ENCODE results near the gene RNF115. TPM values are rescaled to one million over a fixed set of nuclear protein-coding genes. Genes with fewer than 3 reads are reported as not detected.
A peak's percentile ranks its signal among the peaks of the same experiment; 100 is the strongest.
"Not testable (repeated sequence)": the region's sequence is repeated elsewhere in the genome, so short reads cannot be mapped to it uniquely, and the experiment has no call there.

The RNF115 gene
- total and polyA plus RNA-seq, 7 donors, result 3.2 to 81.6 (median 45.9) TPM

DNA sequence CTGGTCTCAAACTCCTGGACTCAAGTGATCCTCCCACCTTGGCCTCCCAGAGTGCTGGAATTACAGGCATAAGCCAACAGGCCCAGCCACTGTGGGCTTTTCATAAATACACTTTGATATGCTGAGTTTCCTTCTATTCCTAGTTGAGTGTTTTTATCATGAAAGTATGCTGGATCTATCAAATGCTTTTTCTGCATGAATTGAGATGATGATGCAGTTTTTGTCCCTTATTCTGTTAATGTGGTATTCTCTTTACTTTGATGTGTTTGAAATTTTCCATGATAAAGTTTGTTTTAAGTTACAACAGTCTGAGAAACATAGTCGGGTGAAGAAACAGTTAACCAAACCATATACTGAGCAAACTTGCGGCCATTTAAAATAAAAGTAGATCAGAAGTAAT lies 24.1 kb downstream of the RNF115 start:
- no peak overlapping the region for H3K27ac ChIP-seq
- no peak for TF ChIP-seq CTCF (IDR thresholded peaks at IDR 0.05)
- 93 to 96% (median 96%) methylated on average over 2 of the region's 2 CpGs for WGBS, 3 donors

GRCh38 chr1:145796753-145797152 lies 27.1 kb downstream of the RNF115 start:
- WGBS, 3 donors, result 28 to 90% (median 40%) methylated on average over 1 of the region's 1 CpG
- intact Hi-C loops (cut with DNase I), result no loop called here
- Histone ChIP-seq H3K4me1 (peaks cover 14% of the 10 kb centered on the region), H3K9me3 (peaks cover 13% of the 10 kb centered on the region), H3K27ac (no peak overlapping the region), H3K27me3 (ENCODE audit: insufficient read depth in 3 of 3, low read length in 2 of 3) (no peaks in the 10 kb centered on the region), H3K4me3 (no peak overlapping the region), H3K36me3 (ENCODE audit: insufficient read depth in 1 of 2, low read depth in 1 of 2) (peaks cover 0 to 15% of the 10 kb centered on the region in 2 donors)
- DNase-seq (no peak), ATAC-seq (no peak)
- no peak for TF ChIP-seq CTCF (IDR thresholded peaks at IDR 0.05)

More for the DNA sequence above, 24.1 kb downstream of the RNF115 start:
- DNase-seq, result no peak
- no peaks in the 10 kb centered on the region for H3K27me3 ChIP-seq (ENCODE audit: insufficient read depth in 3 of 3, low read length in 2 of 3)
- H3K36me3 ChIP-seq (ENCODE audit: insufficient read depth in 1 of 2, low read depth in 1 of 2), result no peaks in the 10 kb centered on the region
- ATAC-seq, result no peak
- peaks cover 13% of the 10 kb centered on the region for H3K9me3 ChIP-seq
- peaks cover 41% of the 10 kb centered on the region for H3K4me1 ChIP-seq
- intact Hi-C loops (cut with DNase I), result no loop called here
- no peak overlapping the region for H3K4me3 ChIP-seq

- peaks cover 4% of the 10 kb centered on the region for H3K4me1 ChIP-seq
- ATAC-seq (peak in 2 of 4 donors; percentile 58 to 59), DNase-seq (no peak)
- H3K36me3 ChIP-seq (ENCODE audit: insufficient read depth in 1 of 2, low read depth in 1 of 2), result peaks cover 0 to 15% of the 10 kb centered on the region in 2 donors
- TF ChIP-seq CTCF (IDR thresholded peaks at IDR 0.05), result no peak
- H3K27ac ChIP-seq, result no peak overlapping the region
- H3K4me3 ChIP-seq, result no peak overlapping the region
- 76 to 87% (median 81%) methylated on average over 10 of the region's 10 CpGs for WGBS, 3 donors
- intact Hi-C loops (cut with DNase I), result no loop called here
- H3K9me3 ChIP-seq, result peaks cover 13% of the 10 kb centered on the region
- H3K27me3 ChIP-seq (ENCODE audit: insufficient read depth in 3 of 3, low read length in 2 of 3), result no peaks in the 10 kb centered on the region
Measured at GRCh38 chr1:145795257-145795881, 28.5 kb downstream of the RNF115 start.

DNA sequence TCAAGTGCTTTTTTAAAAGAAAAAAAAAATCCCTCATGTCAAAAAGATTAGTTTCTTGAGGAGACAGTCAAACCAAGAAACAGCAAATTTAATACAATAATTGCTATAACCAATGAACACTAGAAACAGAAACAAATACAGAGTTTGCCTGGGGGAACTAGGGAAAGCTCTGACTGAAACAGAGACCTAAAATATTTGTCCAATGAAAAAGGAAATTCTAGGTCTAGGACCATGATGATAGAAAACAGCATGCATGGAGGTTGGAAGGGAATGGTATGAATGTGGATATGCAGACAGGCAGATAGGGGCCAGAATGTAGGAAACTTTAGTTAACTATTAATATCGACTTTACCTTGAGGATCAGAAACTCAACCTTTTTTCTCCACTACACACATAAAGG lies 31.4 kb downstream of the RNF115 start:
- TF ChIP-seq CTCF (IDR thresholded peaks at IDR 0.05), result no peak
- intact Hi-C loops (cut with DNase I), result no loop called here

GRCh38 chr1:145791860-145792259 lies 32.0 kb downstream of the RNF115 start:
- intact Hi-C loops (cut with DNase I); H3K9me3 ChIP-seq; H3K4me3 ChIP-seq; ATAC-seq; DNase-seq; H3K4me1 ChIP-seq; H3K27ac ChIP-seq; H3K27me3 ChIP-seq (ENCODE audit: insufficient read depth in 3 of 3, low read length in 2 of 3): not testable (repeated sequence)
- 31 to 65% (median 40%) methylated on average over 2 of the region's 2 CpGs for WGBS, 3 donors
- H3K36me3 ChIP-seq (ENCODE audit: insufficient read depth in 1 of 2, low read depth in 1 of 2), result peaks cover 0 to 21% of the 10 kb centered on the region in 2 donors

More for the DNA sequence above, 31.4 kb downstream of the RNF115 start:
- ATAC-seq (no peak), DNase-seq (no peak)
- H3K4me1 ChIP-seq, result peaks cover 4% of the 10 kb centered on the region
- H3K36me3 ChIP-seq (ENCODE audit: insufficient read depth in 1 of 2, low read depth in 1 of 2), result peaks cover 0 to 21% of the 10 kb centered on the region in 2 donors
- H3K27ac ChIP-seq, result no peak overlapping the region
- H3K4me3 ChIP-seq, result no peak overlapping the region
- peaks cover 13% of the 10 kb centered on the region for H3K9me3 ChIP-seq
- H3K27me3 ChIP-seq (ENCODE audit: insufficient read depth in 3 of 3, low read length in 2 of 3), result no peaks in the 10 kb centered on the region
- WGBS, 3 donors, result 83 to 95% (median 91%) methylated on average over 1 of the region's 1 CpG
